DND-41 (cell line): Measurements from ENCODE around the gene ARHGAP18.

ENCODE experiments used
- ATAC-seq: fragments of 200-7000 bp; cut with Tn5 transposase; 3 replicates; pipeline ENCODE4 v1.9.1; 2021; ENCODE audit warnings: low read depth; ENCODE audit not compliant: insufficient read depth
- DNase-seq: peaks from one replicate; pipeline ENCODE4 v3.0.0-alpha.2; 2020
- H2AFZ ChIP-seq: 2 replicates; pipeline ENCODE4 v1.6.0; 2012; ENCODE audit warnings: low read depth, low read length
- H3K27ac ChIP-seq: 2 replicates; pipeline ENCODE4 v1.5.1; 2012; ENCODE audit warnings: low read length, inconsistent platforms
- H3K27me3 ChIP-seq: fragments of 200-600 bp; sonication (generic); 2 replicates; pipeline ENCODE4 v1.6.0; 2012; ENCODE audit warnings: low read length, mild to moderate bottlenecking, inconsistent platforms; ENCODE audit not compliant: insufficient read depth, poor library complexity
- H3K36me3 ChIP-seq: 2 replicates; pipeline ENCODE4 v1.5.1; 2012; ENCODE audit warnings: low read length, inconsistent platforms; ENCODE audit not compliant: insufficient read depth
- H3K4me1 ChIP-seq: 2 replicates; pipeline ENCODE4 v1.5.1; 2012; ENCODE audit warnings: mild to moderate bottlenecking, low read length; ENCODE audit not compliant: insufficient read depth
- H3K4me2 ChIP-seq: 2 replicates; pipeline ENCODE4 v1.6.0; 2012; ENCODE audit warnings: mild to moderate bottlenecking, moderate library complexity, low read length, inconsistent platforms; ENCODE audit not compliant: insufficient read depth
- H3K4me3 ChIP-seq, 2 experiments: fragments of 200-600 bp in 1 of 2; shearing (Covaris generic) in 1 of 2; 2 replicates each; pipeline ENCODE4 v1.5.1; 2012 to 2016; ENCODE audit warnings: inconsistent platforms in 2 of 2, low read length in 2 of 2, mild to moderate bottlenecking in 2 of 2, low read depth in 1 of 2, moderate library complexity in 1 of 2
- H3K79me2 ChIP-seq: 2 replicates; pipeline ENCODE4 v1.6.0; 2012; ENCODE audit warnings: low read length, inconsistent platforms; ENCODE audit not compliant: insufficient read depth
- H3K9ac ChIP-seq: 2 replicates; pipeline ENCODE4 v1.6.0; 2012; ENCODE audit warnings: low read depth, mild to moderate bottlenecking, inconsistent platforms, low read length, moderate library complexity
- H3K9me3 ChIP-seq: 2 replicates; pipeline ENCODE4 v1.5.1; 2012; ENCODE audit warnings: low read length, moderate library complexity, mild to moderate bottlenecking, inconsistent platforms; ENCODE audit not compliant: insufficient read depth, severe bottlenecking
- H4K20me1 ChIP-seq: 2 replicates; pipeline ENCODE4 v1.6.0; 2012; ENCODE audit warnings: low read length; ENCODE audit not compliant: insufficient read depth
- EZH2 ChIP-seq: IDR thresholded peaks from 3 replicates; pipeline ENCODE4 v1.6.1; 2012; ENCODE audit warnings: borderline replicate concordance, low read depth, mild to moderate bottlenecking, moderate library complexity, low read length, inconsistent platforms; ENCODE audit not compliant: severe bottlenecking
- TF ChIP-seq, protein P1 (sequence below): IDR thresholded peaks from 2 replicates; pipeline ENCODE4 v1.5.1; 2012; ENCODE audit warnings: borderline replicate concordance, low read length, moderate library complexity, mild to moderate bottlenecking; ENCODE audit not compliant: poor library complexity, severe bottlenecking; ENCODE audit errors: extremely low read depth

Gene ARHGAP18

DNA sequence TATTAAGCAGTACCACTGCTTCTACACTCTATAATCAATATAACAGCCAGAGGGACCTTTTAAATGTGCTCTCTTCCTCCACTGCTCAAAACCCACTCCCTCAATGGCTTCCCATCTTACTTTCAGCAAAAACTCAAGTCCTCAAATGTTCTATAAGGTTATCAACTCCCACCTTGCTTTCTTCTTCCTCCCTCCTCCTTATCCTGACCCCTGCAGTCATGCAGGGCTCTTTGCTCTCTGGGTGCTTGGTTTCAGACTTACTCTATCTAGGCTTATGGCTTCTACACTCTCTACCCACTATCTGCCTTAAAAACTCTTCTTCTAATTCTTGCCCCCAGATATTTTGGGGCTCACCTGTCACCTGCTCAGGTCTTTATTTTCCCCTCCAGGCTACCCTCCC, 5.3 kb downstream of the ARHGAP18 start:
- H3K9ac ChIP-seq: no peak overlapping the region
- DNase-seq (no peak), ATAC-seq (no peak)
- H3K27me3 ChIP-seq: no peaks in the 10 kb centered on the region
- H3K36me3 ChIP-seq: no peaks in the 10 kb centered on the region
- H3K27ac ChIP-seq: no peak overlapping the region
- no peaks in the 10 kb centered on the region for H3K9me3 ChIP-seq
- H4K20me1 ChIP-seq: no peaks in the 10 kb centered on the region
- no peak overlapping the region for H2AFZ ChIP-seq
- peaks cover 23% of the 10 kb centered on the region for H3K4me1 ChIP-seq
- no peaks in the 10 kb centered on the region for H3K79me2 ChIP-seq
- H3K4me2 ChIP-seq: no peak overlapping the region
- no peak overlapping the region for H3K4me3 ChIP-seq
- no peak for TF ChIP-seq EZH2
- TF ChIP-seq, protein P1, sequence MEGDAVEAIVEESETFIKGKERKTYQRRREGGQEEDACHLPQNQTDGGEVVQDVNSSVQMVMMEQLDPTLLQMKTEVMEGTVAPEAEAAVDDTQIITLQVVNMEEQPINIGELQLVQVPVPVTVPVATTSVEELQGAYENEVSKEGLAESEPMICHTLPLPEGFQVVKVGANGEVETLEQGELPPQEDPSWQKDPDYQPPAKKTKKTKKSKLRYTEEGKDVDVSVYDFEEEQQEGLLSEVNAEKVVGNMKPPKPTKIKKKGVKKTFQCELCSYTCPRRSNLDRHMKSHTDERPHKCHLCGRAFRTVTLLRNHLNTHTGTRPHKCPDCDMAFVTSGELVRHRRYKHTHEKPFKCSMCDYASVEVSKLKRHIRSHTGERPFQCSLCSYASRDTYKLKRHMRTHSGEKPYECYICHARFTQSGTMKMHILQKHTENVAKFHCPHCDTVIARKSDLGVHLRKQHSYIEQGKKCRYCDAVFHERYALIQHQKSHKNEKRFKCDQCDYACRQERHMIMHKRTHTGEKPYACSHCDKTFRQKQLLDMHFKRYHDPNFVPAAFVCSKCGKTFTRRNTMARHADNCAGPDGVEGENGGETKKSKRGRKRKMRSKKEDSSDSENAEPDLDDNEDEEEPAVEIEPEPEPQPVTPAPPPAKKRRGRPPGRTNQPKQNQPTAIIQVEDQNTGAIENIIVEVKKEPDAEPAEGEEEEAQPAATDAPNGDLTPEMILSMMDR: no peak

DNA sequence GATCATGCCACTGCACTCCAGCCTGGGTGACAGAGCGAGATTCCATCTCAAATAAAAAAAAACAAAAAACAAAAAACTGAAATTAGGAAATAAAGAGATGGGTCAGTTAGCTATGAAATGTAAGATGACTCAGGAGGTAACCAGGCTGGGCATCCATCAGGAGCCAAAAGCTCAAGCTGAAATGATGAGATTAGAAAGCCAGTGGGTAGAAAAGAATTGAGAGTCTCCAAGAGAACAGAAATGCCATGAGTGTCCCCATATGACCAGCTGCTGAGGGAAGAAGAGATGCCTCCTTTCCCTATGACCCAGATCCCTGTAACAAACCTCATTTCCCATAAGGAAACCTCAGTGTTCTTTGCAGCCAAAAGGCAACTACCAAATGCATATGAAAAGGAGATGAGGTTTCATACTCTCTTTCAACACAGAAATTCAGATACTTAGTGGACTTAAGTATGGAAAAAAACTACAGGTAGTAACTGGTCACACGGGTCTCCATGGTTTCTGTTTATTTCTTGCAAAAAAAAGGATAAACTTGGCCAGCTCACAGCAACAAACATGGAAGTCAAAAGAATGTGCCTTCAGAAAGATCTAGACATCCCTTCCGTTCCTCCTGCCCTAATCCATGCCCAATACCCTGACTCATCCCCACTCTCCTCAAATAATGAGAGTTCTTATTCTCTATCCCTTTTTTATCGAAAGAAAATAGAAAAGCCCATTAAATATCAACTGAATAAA, 8.1 kb downstream of the ARHGAP18 start:
- no peaks in the 10 kb centered on the region for H3K4me1 ChIP-seq
- H3K9me3 ChIP-seq: no peaks in the 10 kb centered on the region
- H3K27me3 ChIP-seq: no peaks in the 10 kb centered on the region
- H3K4me2 ChIP-seq: no peak overlapping the region
- H3K27ac ChIP-seq: no peak overlapping the region
- H3K36me3 ChIP-seq: no peaks in the 10 kb centered on the region
- ATAC-seq (no peak), DNase-seq (no peak)
- H3K79me2 ChIP-seq: no peaks in the 10 kb centered on the region
- no peaks in the 10 kb centered on the region for H4K20me1 ChIP-seq
- no peak overlapping the region for H2AFZ ChIP-seq
- no peak overlapping the region for H3K9ac ChIP-seq
- TF ChIP-seq, protein P1: no peak
- TF ChIP-seq EZH2: no peak
- no peak overlapping the region for H3K4me3 ChIP-seq

DNA sequence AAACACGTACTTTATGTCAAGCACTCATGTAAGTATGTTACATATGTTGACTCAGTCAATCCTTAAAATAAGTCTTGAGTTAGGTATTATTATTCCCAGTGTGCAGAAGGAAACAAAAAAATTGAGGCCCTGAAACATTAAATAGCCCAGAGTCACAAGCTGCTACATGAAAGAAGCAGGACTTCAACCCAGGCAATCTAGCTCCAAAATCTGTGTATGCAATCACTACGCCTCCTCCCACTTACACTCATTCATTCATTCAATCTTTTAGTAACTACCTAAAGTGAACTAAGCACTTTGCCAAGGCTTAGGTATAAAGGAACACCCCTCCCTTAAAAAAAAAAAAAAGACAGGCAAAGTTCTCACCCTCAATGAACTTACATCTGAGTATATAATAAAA, 9.3 kb downstream of the ARHGAP18 start:
- H3K36me3 ChIP-seq: no peaks in the 10 kb centered on the region
- no peak overlapping the region for H3K4me2 ChIP-seq
- H3K27ac ChIP-seq: no peak overlapping the region
- peaks cover 6% of the 10 kb centered on the region for H3K4me1 ChIP-seq
- H3K4me3 ChIP-seq: no peak overlapping the region
- no peaks in the 10 kb centered on the region for H3K79me2 ChIP-seq
- no peak overlapping the region for H3K9ac ChIP-seq
- H2AFZ ChIP-seq: no peak overlapping the region
- ATAC-seq (no peak), DNase-seq (no peak)
- H3K27me3 ChIP-seq: no peaks in the 10 kb centered on the region
- no peaks in the 10 kb centered on the region for H4K20me1 ChIP-seq
- TF ChIP-seq, protein P1: no peak
- TF ChIP-seq EZH2: no peak
- H3K9me3 ChIP-seq: no peaks in the 10 kb centered on the region
